ENCODE data around the gene FGF18. TPM values are rescaled to one million over a fixed set of nuclear protein-coding genes. Genes with fewer than 3 reads are reported as not detected.

FGF18 gene
- polyA plus RNA-seq, 4 donors = 0.25 to 2.0 (median 0.61) TPM

GRCh38 chr5:171435908-171436307, 16.5 kb downstream of the FGF18 start:
- DNase-seq (no peak), FAIRE-seq (no peak)

GRCh38 chr5:171436804-171437285, 17.4 kb downstream of the FGF18 start:
- H3K9me3 ChIP-seq (ENCODE audit: control insufficient read depth in 2 of 2, insufficient read depth in 1 of 2, low read depth in 1 of 2, low read length in 1 of 2) = no peaks in the 10 kb centered on the region
- no peak for DNase-seq
- peaks cover 0 to 13% (median 0%) of the 10 kb centered on the region in 3 donors for H3K4me1 ChIP-seq (ENCODE audit: control insufficient read depth in 3 of 3, insufficient read depth in 2 of 3, low read depth in 1 of 3, low read length in 2 of 3)
- FAIRE-seq = no peak
- no peak overlapping the region for H3K27ac ChIP-seq (ENCODE audit: low read depth in 1 of 3, low read length in 2 of 3)
- H3K36me3 ChIP-seq (ENCODE audit: control insufficient read depth in 3 of 3, insufficient read depth in 2 of 3, low read depth in 1 of 3, low read length in 3 of 3) = peaks cover 0 to 26% (median 0%) of the 10 kb centered on the region in 3 donors
- H3K4me3 ChIP-seq (ENCODE audit: low read depth in 1 of 3, low read length in 3 of 3) = no peak overlapping the region
- no peaks in the 10 kb centered on the region for H3K27me3 ChIP-seq (ENCODE audit: control insufficient read depth in 3 of 3, insufficient read depth in 3 of 3, low read length in 3 of 3)
- 81 to 90% (median 87%) methylated on average over 13 of the region's 13 CpGs for WGBS, 3 donors

More at GRCh38 chr5:171435908-171436307, 16.5 kb downstream of the FGF18 start:
- Histone ChIP-seq H3K27ac (ENCODE audit: low read depth in 1 of 3, low read length in 2 of 3) (no peak overlapping the region), H3K27me3 (ENCODE audit: control insufficient read depth in 3 of 3, insufficient read depth in 3 of 3, low read length in 3 of 3) (no peaks in the 10 kb centered on the region), H3K4me3 (ENCODE audit: low read depth in 1 of 3, low read length in 3 of 3) (no peak overlapping the region), H3K4me1 (ENCODE audit: control insufficient read depth in 3 of 3, insufficient read depth in 2 of 3, low read depth in 1 of 3, low read length in 2 of 3) (peaks cover 0 to 13% (median 0%) of the 10 kb centered on the region in 3 donors), H3K9me3 (ENCODE audit: control insufficient read depth in 2 of 2, insufficient read depth in 1 of 2, low read depth in 1 of 2, low read length in 1 of 2) (no peaks in the 10 kb centered on the region), H3K36me3 (ENCODE audit: control insufficient read depth in 3 of 3, insufficient read depth in 2 of 3, low read depth in 1 of 3, low read length in 3 of 3) (peaks cover 0 to 19% (median 0%) of the 10 kb centered on the region in 3 donors)
- 91 to 95% (median 93%) methylated on average over 20 of the region's 20 CpGs for WGBS, 3 donors

- Histone ChIP-seq H3K9me3 (ENCODE audit: control insufficient read depth in 2 of 2, insufficient read depth in 1 of 2, low read depth in 1 of 2, low read length in 1 of 2) (no peaks in the 10 kb centered on the region), H3K27ac (ENCODE audit: low read depth in 1 of 3, low read length in 2 of 3) (no peak overlapping the region), H3K4me1 (ENCODE audit: control insufficient read depth in 3 of 3, insufficient read depth in 2 of 3, low read depth in 1 of 3, low read length in 2 of 3) (peaks cover 0 to 16% (median 0%) of the 10 kb centered on the region in 3 donors), H3K4me3 (ENCODE audit: low read depth in 1 of 3, low read length in 3 of 3) (no peak overlapping the region), H3K27me3 (ENCODE audit: control insufficient read depth in 3 of 3, insufficient read depth in 3 of 3, low read length in 3 of 3) (no peaks in the 10 kb centered on the region), H3K36me3 (ENCODE audit: control insufficient read depth in 3 of 3, insufficient read depth in 2 of 3, low read depth in 1 of 3, low read length in 3 of 3) (peaks cover 0 to 28% (median 0%) of the 10 kb centered on the region in 3 donors)
- FAIRE-seq (no peak), DNase-seq (no peak)
- 66 to 78% (median 69%) methylated on average over 14 of the region's 14 CpGs for WGBS, 3 donors
These were observed 17.9 kb downstream of the FGF18 start for GRCh38 chr5:171437286-171437821.

GRCh38 chr5:171438738-171439137, 19.3 kb downstream of the FGF18 start:
- no peak overlapping the region for H3K27ac ChIP-seq (ENCODE audit: low read depth in 1 of 3, low read length in 2 of 3)
- no peaks in the 10 kb centered on the region for H3K27me3 ChIP-seq (ENCODE audit: control insufficient read depth in 3 of 3, insufficient read depth in 3 of 3, low read length in 3 of 3)
- WGBS, 3 donors = 63 to 84% (median 68%) methylated on average over 4 of the region's 4 CpGs
- no peak overlapping the region for H3K4me3 ChIP-seq (ENCODE audit: low read depth in 1 of 3, low read length in 3 of 3)
- no peak for DNase-seq
- H3K9me3 ChIP-seq (ENCODE audit: control insufficient read depth in 2 of 2, insufficient read depth in 1 of 2, low read depth in 1 of 2, low read length in 1 of 2) = no peaks in the 10 kb centered on the region
- no peak for FAIRE-seq
- peaks cover 0 to 33% (median 0%) of the 10 kb centered on the region in 3 donors for H3K36me3 ChIP-seq (ENCODE audit: control insufficient read depth in 3 of 3, insufficient read depth in 2 of 3, low read depth in 1 of 3, low read length in 3 of 3)
- peaks cover 0 to 13% (median 0%) of the 10 kb centered on the region in 3 donors for H3K4me1 ChIP-seq (ENCODE audit: control insufficient read depth in 3 of 3, insufficient read depth in 2 of 3, low read depth in 1 of 3, low read length in 2 of 3)

GRCh38 chr5:171441246-171441791, 21.9 kb downstream of the FGF18 start:
- H3K9me3 ChIP-seq (ENCODE audit: control insufficient read depth in 2 of 2, insufficient read depth in 1 of 2, low read depth in 1 of 2, low read length in 1 of 2) = no peaks in the 10 kb centered on the region
- 92 to 93% (median 92%) methylated on average over 14 of the region's 14 CpGs for WGBS, 3 donors
- H3K36me3 ChIP-seq (ENCODE audit: control insufficient read depth in 3 of 3, insufficient read depth in 2 of 3, low read depth in 1 of 3, low read length in 3 of 3) = peaks cover 0 to 45% (median 0%) of the 10 kb centered on the region in 3 donors
- H3K27me3 ChIP-seq (ENCODE audit: control insufficient read depth in 3 of 3, insufficient read depth in 3 of 3, low read length in 3 of 3) = no peaks in the 10 kb centered on the region
- no peak overlapping the region for H3K27ac ChIP-seq (ENCODE audit: low read depth in 1 of 3, low read length in 2 of 3)
- H3K4me1 ChIP-seq (ENCODE audit: control insufficient read depth in 3 of 3, insufficient read depth in 2 of 3, low read depth in 1 of 3, low read length in 2 of 3) = peaks cover 0 to 17% (median 0%) of the 10 kb centered on the region in 3 donors
- H3K4me3 ChIP-seq (ENCODE audit: low read depth in 1 of 3, low read length in 3 of 3) = no peak overlapping the region
- FAIRE-seq (no peak), DNase-seq (no peak)

- WGBS, 3 donors = 54 to 75% (median 62%) methylated on average over 13 of the region's 13 CpGs
- peaks cover 0 to 49% (median 0%) of the 10 kb centered on the region in 3 donors for H3K36me3 ChIP-seq (ENCODE audit: control insufficient read depth in 3 of 3, insufficient read depth in 2 of 3, low read depth in 1 of 3, low read length in 3 of 3)
- no peak overlapping the region for H3K4me3 ChIP-seq (ENCODE audit: low read depth in 1 of 3, low read length in 3 of 3)
- no peaks in the 10 kb centered on the region for H3K9me3 ChIP-seq (ENCODE audit: control insufficient read depth in 2 of 2, insufficient read depth in 1 of 2, low read depth in 1 of 2, low read length in 1 of 2)
- H3K27me3 ChIP-seq (ENCODE audit: control insufficient read depth in 3 of 3, insufficient read depth in 3 of 3, low read length in 3 of 3) = no peaks in the 10 kb centered on the region
- peaks cover 0 to 20% (median 0%) of the 10 kb centered on the region in 3 donors for H3K4me1 ChIP-seq (ENCODE audit: control insufficient read depth in 3 of 3, insufficient read depth in 2 of 3, low read depth in 1 of 3, low read length in 2 of 3)
- FAIRE-seq (no peak), DNase-seq (no peak)
- H3K27ac ChIP-seq (ENCODE audit: low read depth in 1 of 3, low read length in 2 of 3) = no peak overlapping the region
These were observed 23.0 kb downstream of the FGF18 start for GRCh38 chr5:171442287-171443042.

GRCh38 chr5:171444582-171444981, 25.1 kb downstream of the FGF18 start:
- H3K27me3 ChIP-seq (ENCODE audit: control insufficient read depth in 3 of 3, insufficient read depth in 3 of 3, low read length in 3 of 3) = no peaks in the 10 kb centered on the region
- H3K4me1 ChIP-seq (ENCODE audit: control insufficient read depth in 3 of 3, insufficient read depth in 2 of 3, low read depth in 1 of 3, low read length in 2 of 3) = peaks cover 0 to 20% (median 0%) of the 10 kb centered on the region in 3 donors
- FAIRE-seq (no peak), DNase-seq (no peak)
- no peak overlapping the region for H3K27ac ChIP-seq (ENCODE audit: low read depth in 1 of 3, low read length in 2 of 3)
- H3K4me3 ChIP-seq (ENCODE audit: low read depth in 1 of 3, low read length in 3 of 3) = no peak overlapping the region
- WGBS, 3 donors = 88 to 94% (median 89%) methylated on average over 12 of the region's 12 CpGs
- H3K9me3 ChIP-seq (ENCODE audit: control insufficient read depth in 2 of 2, insufficient read depth in 1 of 2, low read depth in 1 of 2, low read length in 1 of 2) = no peaks in the 10 kb centered on the region
- H3K36me3 ChIP-seq (ENCODE audit: control insufficient read depth in 3 of 3, insufficient read depth in 2 of 3, low read depth in 1 of 3, low read length in 3 of 3) = peaks cover 0 to 43% (median 0%) of the 10 kb centered on the region in 3 donors

GRCh38 chr5:171445644-171446516, 26.4 kb downstream of the FGF18 start:
- Histone ChIP-seq H3K4me3 (ENCODE audit: low read depth in 1 of 3, low read length in 3 of 3) (no peak overlapping the region), H3K27ac (ENCODE audit: low read depth in 1 of 3, low read length in 2 of 3) (no peak overlapping the region), H3K9me3 (ENCODE audit: control insufficient read depth in 2 of 2, insufficient read depth in 1 of 2, low read depth in 1 of 2, low read length in 1 of 2) (no peaks in the 10 kb centered on the region), H3K27me3 (ENCODE audit: control insufficient read depth in 3 of 3, insufficient read depth in 3 of 3, low read length in 3 of 3) (no peaks in the 10 kb centered on the region), H3K36me3 (ENCODE audit: control insufficient read depth in 3 of 3, insufficient read depth in 2 of 3, low read depth in 1 of 3, low read length in 3 of 3) (peaks cover 0 to 33% (median 0%) of the 10 kb centered on the region in 3 donors), H3K4me1 (ENCODE audit: control insufficient read depth in 3 of 3, insufficient read depth in 2 of 3, low read depth in 1 of 3, low read length in 2 of 3) (peaks cover 0 to 29% (median 0%) of the 10 kb centered on the region in 3 donors)
- DNase-seq = no peak
- 78 to 91% (median 85%) methylated on average over 14 of the region's 14 CpGs for WGBS, 3 donors
- FAIRE-seq = no peak
